ENCODE data around the gene RASSF6. TPM values are rescaled to one million over a fixed set of nuclear protein-coding genes. Genes with fewer than 3 reads are reported as not detected.
"Not testable (repeated sequence)": the region's sequence is repeated elsewhere in the genome, so short reads cannot be mapped to it uniquely, and the experiment has no call there.

Gene RASSF6
- total RNA-seq = not detected
- long read RNA-seq = 0 reads

GRCh38 chr4:73620115-73620792 is at the start of gene RASSF6:
Gene RASSF6 (minus strand): TSS chr4:73620436. CDS start chr4:73611795, 8,641 bp downstream.
- DNase-seq (ENCODE audit: low spot score) = peak; percentile 87

- DNase-seq (ENCODE audit: low spot score) = no peak
Observed at GRCh38 chr4:73669410-73670183, 49.4 kb upstream of the RASSF6 start.

GRCh38 chr4:73668782-73669201 is 48.6 kb upstream of the RASSF6 start:
- no peak for DNase-seq (ENCODE audit: low spot score)

GRCh38 chr4:73665924-73666323 is 45.7 kb upstream of the RASSF6 start:
- DNase-seq (ENCODE audit: low spot score) = not testable (repeated sequence)

- DNase-seq (ENCODE audit: low spot score) = no peak
Observed at GRCh38 chr4:73664470-73664869, 44.2 kb upstream of the RASSF6 start.

GRCh38 chr4:73663576-73663975 is 43.3 kb upstream of the RASSF6 start:
- no peak for DNase-seq (ENCODE audit: low spot score)

- DNase-seq (ENCODE audit: low spot score) = no peak
Observed at GRCh38 chr4:73662709-73663546, 42.7 kb upstream of the RASSF6 start.

- DNase-seq (ENCODE audit: low spot score) = no peak
Observed at GRCh38 chr4:73661646-73662119, 41.4 kb upstream of the RASSF6 start.

- DNase-seq (ENCODE audit: low spot score) = no peak
Observed at GRCh38 chr4:73660808-73661207, 40.6 kb upstream of the RASSF6 start.

GRCh38 chr4:73653695-73654106 is 33.5 kb upstream of the RASSF6 start:
- DNase-seq (ENCODE audit: low spot score) = no peak

- DNase-seq (ENCODE audit: low spot score) = no peak
Observed at GRCh38 chr4:73650250-73650649, 30.0 kb upstream of the RASSF6 start.

- DNase-seq (ENCODE audit: low spot score) = no peak
Observed at GRCh38 chr4:73648478-73648877, 28.2 kb upstream of the RASSF6 start.

- DNase-seq (ENCODE audit: low spot score) = no peak
Observed at GRCh38 chr4:73646117-73646516, 25.9 kb upstream of the RASSF6 start.

- DNase-seq (ENCODE audit: low spot score) = no peak
Observed at GRCh38 chr4:73631565-73632226, 11.5 kb upstream of the RASSF6 start.

- DNase-seq (ENCODE audit: low spot score) = not testable (repeated sequence)
Observed at GRCh38 chr4:73628834-73629233, 8.6 kb upstream of the RASSF6 start.

GRCh38 chr4:73621357-73621756 is 1.1 kb upstream of the RASSF6 start:
- DNase-seq (ENCODE audit: low spot score) = no peak

GRCh38 chr4:73619346-73619745 is 890 bp downstream of the RASSF6 start:
- no peak for DNase-seq (ENCODE audit: low spot score)

- DNase-seq (ENCODE audit: low spot score) = no peak
Observed at GRCh38 chr4:73617256-73617655, 3.0 kb downstream of the RASSF6 start.

- no peak for DNase-seq (ENCODE audit: low spot score)
Observed at GRCh38 chr4:73615613-73616012, 4.6 kb downstream of the RASSF6 start.

GRCh38 chr4:73614311-73614867 is 5.8 kb downstream of the RASSF6 start:
- DNase-seq (ENCODE audit: low spot score) = no peak

- DNase-seq (ENCODE audit: low spot score) = no peak
Observed at GRCh38 chr4:73613130-73613529, 7.1 kb downstream of the RASSF6 start.
